Ovary (tissue), 3 donors: ENCODE results near the gene USP16.

Source experiments
- CTCF ChIP-seq, 3 donors: fragments of 450-650 bp in 2 of 3; fragments of 200-600 bp in 1 of 3; IDR thresholded peaks; one replicate each; pipeline versions ENCODE4 v1.5.1 to v1.8.0; 2016 to 2022; ENCODE audit warnings: antibody characterized with exemption in 3 of 3, mild to moderate bottlenecking in 1 of 3
- EP300 ChIP-seq: sonication (generic); formaldehyde crosslinking; IDR thresholded peaks from one replicate; pipeline ENCODE4 v1.6.1; 2017; ENCODE audit warnings: antibody characterized with exemption
- POLR2A ChIP-seq: fragments of 450-650 bp; IDR thresholded peaks from one replicate; pipeline ENCODE4 v1.6.1; 2017; ENCODE audit warnings: antibody characterized with exemption, mild to moderate bottlenecking, moderate library complexity
- donor health status: DM: no; HTN: no; CAD: no.

- no peak for TF ChIP-seq CTCF (IDR thresholded peaks at IDR 0.05)
- no peak for TF ChIP-seq POLR2A
- TF ChIP-seq EP300, result no peak
These were observed 67.9 kb downstream of the USP16 start for GRCh38 chr21:29092102-29092959.
